GM12891 (cell line): ENCODE data around the gene RBM43.

Experiments
- POLR2A ChIP-seq: IDR thresholded peaks from 2 replicates; pipeline ENCODE4 v1.6.1; 2011; ENCODE audit warnings: low read depth, low read length, control low read depth
- POLR2AphosphoS5 ChIP-seq: IDR thresholded peaks from 2 replicates; pipeline ENCODE4 v1.6.1; 2011; ENCODE audit warnings: low read depth, low read length, control low read depth
- POU2F2 ChIP-seq: IDR thresholded peaks from 2 replicates; pipeline ENCODE4 v1.6.1; 2011; ENCODE audit warnings: low read depth, mild to moderate bottlenecking, control low read depth, low read length, moderate library complexity
- TAF1 ChIP-seq: IDR thresholded peaks from 2 replicates; pipeline ENCODE4 v1.6.1; 2011; ENCODE audit warnings: low read depth, low read length, control low read depth

DNA sequence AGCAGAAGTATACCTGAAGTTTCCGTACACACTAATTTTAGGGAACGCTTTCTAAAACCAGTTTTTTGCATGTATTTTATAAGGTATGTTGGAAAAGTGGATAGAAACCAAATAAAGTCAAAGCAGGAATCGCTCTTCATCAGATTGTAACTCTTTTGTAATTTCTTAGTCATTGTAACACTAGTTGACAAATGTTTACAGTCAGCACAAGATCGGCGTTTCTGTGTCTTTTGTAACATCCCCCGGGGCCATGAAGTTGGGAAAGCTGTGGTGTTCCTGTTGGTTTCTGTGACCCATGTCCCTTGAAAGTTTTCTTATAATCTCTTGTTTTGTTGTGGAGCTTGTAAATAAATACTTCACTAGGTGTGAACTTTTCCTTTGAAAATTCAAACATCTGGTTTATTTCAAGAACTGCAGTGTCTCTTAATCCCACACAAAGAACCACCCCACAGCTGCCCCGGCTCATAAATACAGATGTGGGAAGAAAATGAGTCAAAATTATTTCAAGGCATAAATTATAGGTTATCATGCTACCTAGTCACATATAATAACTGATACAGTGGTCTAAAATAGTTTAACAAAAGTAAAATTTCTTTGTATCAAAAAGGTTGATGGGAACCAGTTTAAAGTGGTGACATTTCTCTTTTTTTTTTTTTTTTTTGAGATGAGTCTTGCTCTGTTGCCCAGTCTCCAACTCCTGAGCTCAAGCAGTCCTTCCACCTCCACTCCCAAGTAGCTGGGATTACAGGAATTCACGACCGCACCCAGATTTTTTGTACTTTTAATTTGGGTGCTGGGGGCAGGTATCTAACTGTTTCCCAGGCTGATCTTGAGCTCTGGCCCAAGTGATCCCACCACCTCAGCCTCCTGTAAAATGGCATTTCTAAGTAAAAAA is 28.6 kb upstream of the RBM43 start:
- no peak for TF ChIP-seq POLR2A
- TF ChIP-seq POLR2AphosphoS5 = no peak
- no peak for TF ChIP-seq POU2F2
- no peak for TF ChIP-seq TAF1
